GM21723 (cell line): Measurements from ENCODE around the gene CYSLTR2.

Experiments used
- ATAC-seq: cut with Tn5 transposase; IDR thresholded peaks from one replicate; pipeline ENCODE4 v1.9.1; 2021; ENCODE audit warnings: mild to moderate bottlenecking, moderate library complexity; ENCODE audit not compliant: unreplicated experiment

Gene CYSLTR2

DNA sequence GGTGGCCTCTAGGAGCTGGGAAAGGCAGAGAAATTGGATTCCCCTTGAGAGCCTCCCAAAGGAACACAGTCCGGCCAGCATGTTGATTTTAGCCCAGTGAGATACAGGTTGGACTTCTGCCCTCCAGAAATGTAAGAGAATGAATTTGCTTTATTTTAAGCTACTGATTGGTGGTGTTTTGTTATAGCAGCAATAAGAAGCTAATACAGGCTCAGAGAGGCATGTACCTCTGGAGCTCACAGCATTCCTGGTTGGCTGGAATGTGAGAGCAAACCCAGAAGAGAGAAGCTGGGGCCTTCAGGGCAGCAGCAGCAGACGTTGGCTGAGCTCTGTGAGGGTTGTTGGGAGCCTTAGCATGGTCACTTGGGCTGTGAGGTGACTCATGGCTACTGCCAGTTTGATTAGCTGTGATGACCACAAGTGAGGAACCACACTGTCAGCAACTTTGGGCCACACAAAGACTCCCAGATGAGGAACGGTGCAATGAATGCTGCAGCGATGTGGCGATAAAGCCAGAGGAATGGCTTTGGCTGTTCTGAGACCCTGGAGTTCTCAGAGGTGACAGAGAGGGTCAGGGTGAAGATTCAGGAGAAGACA is 80.1 kb downstream of the CYSLTR2 start:
- ATAC-seq: no peak

DNA sequence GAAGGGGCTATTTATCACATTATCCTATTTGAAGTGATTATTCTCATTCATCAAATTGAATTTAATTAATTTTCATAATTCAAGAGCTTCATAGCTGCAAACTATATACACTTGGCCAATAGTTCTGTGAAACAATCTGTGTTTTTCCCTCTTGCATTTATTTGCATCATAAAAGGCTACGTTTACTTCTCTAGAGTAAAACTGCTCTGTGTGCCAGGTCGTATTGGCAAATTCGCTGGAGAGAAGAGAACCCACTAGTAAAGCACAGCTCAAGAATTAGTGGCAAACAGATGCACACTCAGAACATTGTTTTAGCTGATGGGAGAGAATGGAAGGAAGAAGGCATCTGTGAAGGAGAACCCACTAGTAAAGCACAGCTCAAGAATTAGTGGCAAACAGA is 81.8 kb downstream of the CYSLTR2 start:
- no peak for ATAC-seq

- ATAC-seq: no peak
These were observed 84.0 kb downstream of the CYSLTR2 start for GRCh38 chr13:48737689-48738088.

DNA sequence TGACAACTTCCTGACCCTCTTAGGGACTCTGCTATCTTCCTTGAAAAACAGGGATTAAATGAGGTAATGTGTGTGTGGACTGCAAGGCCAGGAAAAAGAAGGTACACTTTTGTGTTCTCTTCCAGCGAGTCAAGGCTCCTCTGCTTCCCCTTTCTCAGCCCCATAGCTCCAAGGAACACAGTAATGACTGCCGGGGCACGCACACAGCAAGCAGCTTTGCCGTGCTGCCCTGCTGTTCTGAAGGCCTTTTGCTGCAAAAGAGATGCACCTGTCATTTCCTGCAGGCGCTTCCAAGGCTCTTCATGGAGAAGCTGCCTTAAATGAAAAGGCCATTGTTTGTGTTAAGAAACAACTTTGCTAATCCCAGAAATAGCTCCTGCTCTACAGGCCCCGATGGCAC is 84.6 kb downstream of the CYSLTR2 start:
- no peak for ATAC-seq

- no peak for ATAC-seq
These were observed 85.7 kb downstream of the CYSLTR2 start for GRCh38 chr13:48739386-48739964.

DNA sequence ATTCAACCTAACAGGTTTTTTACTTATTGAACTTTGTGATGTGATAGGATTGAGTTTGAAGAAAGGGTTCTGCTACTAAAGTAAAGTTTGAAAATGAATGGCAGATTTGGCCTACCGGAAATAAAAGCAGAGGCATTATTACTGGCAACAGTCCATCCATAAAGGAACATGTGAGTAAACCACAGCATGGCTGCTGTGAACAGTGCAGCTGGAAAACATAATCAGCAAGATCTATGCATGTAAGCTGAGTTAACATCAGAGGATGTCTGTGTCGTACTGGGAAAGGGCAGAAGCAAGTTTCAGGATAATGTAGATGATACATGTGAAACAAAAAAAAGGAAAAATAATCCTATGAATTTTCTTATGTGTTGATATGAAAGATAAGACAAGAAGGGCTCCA is 87.6 kb downstream of the CYSLTR2 start:
- ATAC-seq: no peak

- ATAC-seq: no peak
These were observed 93.1 kb downstream of the CYSLTR2 start for GRCh38 chr13:48746821-48747220.

GRCh38 chr13:48748681-48749080 is 95.0 kb downstream of the CYSLTR2 start:
- no peak for ATAC-seq

DNA sequence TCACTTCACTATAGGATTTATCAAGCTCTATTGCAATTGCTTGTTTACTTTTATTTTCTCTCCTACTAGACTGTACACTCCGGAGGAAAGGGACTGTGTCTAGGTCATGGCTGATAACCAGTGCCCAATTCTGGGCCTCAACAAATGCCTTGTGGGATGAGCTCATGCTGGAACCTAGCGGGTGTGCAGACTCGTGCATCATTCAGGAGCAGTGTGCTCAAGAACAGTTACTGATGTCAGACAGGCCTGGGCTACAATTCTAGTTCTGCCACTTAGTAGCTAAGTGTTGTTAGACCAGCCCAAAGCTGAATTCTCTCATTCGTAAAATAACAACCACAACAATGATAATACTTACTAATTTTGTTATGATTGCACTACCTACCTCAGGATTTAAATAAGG is 95.4 kb downstream of the CYSLTR2 start:
- no peak for ATAC-seq

GRCh38 chr13:48749699-48750473 is 96.2 kb downstream of the CYSLTR2 start:
- ATAC-seq: peak; percentile 96

DNA sequence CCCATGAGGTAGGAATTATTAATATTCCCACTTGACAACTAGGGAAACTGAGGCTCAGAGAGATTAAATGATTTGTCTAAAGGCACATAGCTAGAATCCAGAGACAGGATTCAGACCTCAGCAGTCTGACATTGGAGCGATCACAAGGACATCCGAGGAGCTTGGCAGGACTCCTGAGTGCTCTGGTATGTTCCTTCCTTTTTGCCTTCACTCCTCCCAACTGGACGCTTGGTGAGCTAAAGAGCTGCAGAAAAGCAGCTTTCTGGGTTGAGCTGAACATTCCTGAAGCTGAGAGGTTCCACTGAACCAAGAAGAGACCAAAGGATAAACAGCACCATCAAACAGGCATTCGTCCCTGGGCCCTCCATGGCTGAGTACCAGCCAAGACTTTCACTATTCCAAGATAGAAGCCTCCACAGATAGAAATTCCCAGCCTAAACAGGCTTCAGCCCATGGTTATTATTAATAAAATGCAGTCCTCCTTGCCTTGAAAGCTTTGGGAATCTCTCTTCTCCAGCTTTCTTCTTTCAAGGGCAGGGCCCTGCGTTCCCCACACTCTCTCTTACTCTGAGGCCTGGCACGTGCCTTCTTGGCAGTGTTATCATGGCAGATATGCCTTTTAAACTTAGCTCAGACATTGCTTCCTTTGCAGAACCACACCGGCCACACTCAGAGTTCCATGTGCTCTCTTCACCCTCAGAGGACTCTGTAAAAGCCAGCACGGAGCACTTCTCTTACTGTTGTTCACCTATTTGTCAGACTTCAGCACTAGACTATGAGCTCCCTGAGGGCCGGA is 97.1 kb downstream of the CYSLTR2 start:
- ATAC-seq: no peak

DNA sequence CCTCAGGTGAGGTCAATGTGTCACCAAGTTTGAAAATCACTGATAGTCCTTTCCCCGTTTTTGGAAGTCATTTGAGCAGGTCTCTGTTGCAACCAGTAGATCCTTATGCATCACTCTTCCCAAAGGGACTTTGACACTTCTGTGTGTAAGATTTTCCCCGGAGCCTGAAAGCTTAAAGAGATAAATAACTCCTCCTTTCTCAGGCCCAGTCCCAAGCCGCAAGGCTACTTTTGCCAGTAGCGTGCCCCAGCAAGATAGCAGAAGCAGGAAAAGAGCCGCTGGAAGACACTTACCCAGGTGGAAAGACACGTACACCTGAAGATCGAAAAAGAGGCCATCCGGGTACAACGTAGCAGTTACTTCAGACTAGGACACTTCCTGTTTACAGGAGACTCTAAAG is 106.9 kb downstream of the CYSLTR2 start:
- ATAC-seq: no peak
